HepG2 (cell line): ENCODE results near the gene PCDH10. TPM values are rescaled to one million over a fixed set of nuclear protein-coding genes. Genes with fewer than 3 reads are reported as not detected.

ENCODE experiments used
- ATAC-seq: fragments of 200-7000 bp; cut with Tn5 transposase; 3 replicates; pipeline ENCODE4 v1.9.1; 2020; ENCODE audit warnings: mild to moderate bottlenecking, moderate library complexity
- BruUV-seq: library from RNA; stranded (reverse); fragments of 400-500 nt; replicated peaks from 2 replicates; lab custom pipeline; 2021; lab: Mats Ljungman, UMichigan
- CTCF ChIA-PET: fragments of 300-600 bp; formaldehyde crosslinking; extraction: SDS; loops from one replicate; lab custom pipeline; 2021; ENCODE audit warnings: low total read pairs, inconsistent platforms, low intra/inter-chr PET ratio; lab: Yijun Ruan, JAX
- POLR2A ChIA-PET: fragments of 350-600 bp; sonication (Branson Sonifier 250); formaldehyde crosslinking; loops from one replicate; lab custom pipeline; 2020; ENCODE audit warnings: antibody characterized with exemption, inconsistent platforms; lab: Yijun Ruan, JAX
- DNase-seq: peaks from one replicate; pipeline ENCODE4 v3.0.0-alpha.2; 2015; ENCODE audit warnings: low spot score
- FAIRE-seq: peaks from 3 replicates; lab custom pipeline; 2011; peaks lifted over from hg19 to GRCh38; lab: Jason Lieb, UNC
- H2AFZ ChIP-seq: one replicate; pipeline ENCODE4 v1.6.1; 2011; ENCODE audit warnings: low read length, inconsistent platforms
- H3K27ac ChIP-seq: fragments of 300-600 bp; 3 replicates; pipeline ENCODE4 v1.8.0; 2011; ENCODE audit warnings: mixed run types, mild to moderate bottlenecking, mixed read lengths, low read length, inconsistent platforms; ENCODE audit not compliant: insufficient read depth; ENCODE audit errors: extremely low read length
- H3K27me3 ChIP-seq, 2 experiments: fragments of 200-600 bp in 1 of 2; 2 replicates in 1 of 2; 3 replicates in 1 of 2; pipeline versions ENCODE4 v1.6.0 to v1.8.0; 2011; ENCODE audit warnings: low read length in 2 of 2, mild to moderate bottlenecking in 2 of 2, moderate library complexity in 2 of 2, inconsistent platforms in 1 of 2; ENCODE audit not compliant: insufficient read depth in 2 of 2, control insufficient read depth in 1 of 2
- H3K36me3 ChIP-seq, 2 experiments: fragments of 200-600 bp in 1 of 2; replicated peaks in 1 of 2; 2 replicates in 1 of 2; 3 replicates in 1 of 2; pipeline versions ENCODE4 v1.5.1 to v1.8.0; 2011; ENCODE audit warnings: low read length in 2 of 2, inconsistent platforms in 1 of 2; ENCODE audit not compliant: insufficient read depth in 2 of 2, control insufficient read depth in 1 of 2
- H3K4me1 ChIP-seq: 2 replicates; pipeline ENCODE4 v1.5.1; 2012; ENCODE audit warnings: low read length, inconsistent platforms; ENCODE audit not compliant: insufficient read depth
- H3K4me2 ChIP-seq: 2 replicates; pipeline ENCODE4 v1.6.0; 2011; ENCODE audit warnings: low read depth, low read length, inconsistent platforms
- H3K4me3 ChIP-seq, 3 experiments: fragments of 200-600 bp in 1 of 3; sonication (generic), shearing (Covaris generic) in 1 of 3; replicated peaks in 1 of 3; 2 replicates each; pipeline ENCODE4 v1.5.1; 2011 to 2016; ENCODE audit warnings: low read length in 3 of 3, inconsistent platforms in 2 of 3, low read depth in 2 of 3, mild to moderate bottlenecking in 2 of 3, control low read depth in 1 of 3, mixed read lengths in 1 of 3; ENCODE audit not compliant: insufficient read depth in 1 of 3
- H3K79me2 ChIP-seq: one replicate; pipeline ENCODE4 v1.6.1; 2011; ENCODE audit warnings: low read length, inconsistent platforms; ENCODE audit not compliant: insufficient read depth
- H3K9ac ChIP-seq: 2 replicates; pipeline ENCODE4 v1.6.0; 2011; ENCODE audit warnings: mild to moderate bottlenecking, low read depth, low read length, inconsistent platforms; ENCODE audit not compliant: insufficient read depth
- H3K9me3 ChIP-seq: 2 replicates; pipeline ENCODE4 v1.5.1; 2012; ENCODE audit warnings: mild to moderate bottlenecking, low read length
- H4K20me1 ChIP-seq: 2 replicates; pipeline ENCODE4 v1.6.0; 2011; ENCODE audit warnings: inconsistent platforms, mild to moderate bottlenecking, low read length, moderate library complexity; ENCODE audit not compliant: insufficient read depth
- ARHGAP35 ChIP-seq: sonication (generic); formaldehyde crosslinking; IDR thresholded peaks from 2 replicates; pipeline ENCODE4 v1.9.0; 2022; ENCODE audit warnings: mild to moderate bottlenecking, inconsistent platforms, moderate library complexity, missing genetic modification reagents, borderline replicate concordance
- CHD2 ChIP-seq: IDR thresholded peaks from 2 replicates; pipeline ENCODE4 v1.6.1; 2011; ENCODE audit warnings: low read depth, low read length, improper control_type of control experiment
- FOXO1 ChIP-seq: sonication (generic); formaldehyde crosslinking; IDR thresholded peaks from 2 replicates; pipeline ENCODE4 v1.4.0; 2020; ENCODE audit warnings: missing genetic modification reagents
- KDM1A ChIP-seq: IDR thresholded peaks from 2 replicates; pipeline ENCODE4 v1.6.1; 2016; ENCODE audit warnings: missing compliant biosample characterization
- MTA3 ChIP-seq: sonication (generic); formaldehyde crosslinking; IDR thresholded peaks from 2 replicates; pipeline ENCODE4 v1.4.0; 2020; ENCODE audit warnings: missing genetic modification reagents
- ZNF136 ChIP-seq: sonication (generic); formaldehyde crosslinking; IDR thresholded peaks from 2 replicates; pipeline ENCODE4 v1.8.1; 2022; ENCODE audit warnings: low read depth, mild to moderate bottlenecking, moderate library complexity, missing genetic modification reagents
- ZNF569 ChIP-seq: sonication (generic); formaldehyde crosslinking; IDR thresholded peaks from 2 replicates; pipeline ENCODE4 v1.5.0; 2020; ENCODE audit warnings: mild to moderate bottlenecking, missing genetic modification reagents, moderate library complexity, borderline replicate concordance
- ZNF75D ChIP-seq: sonication (generic); formaldehyde crosslinking; IDR thresholded peaks from 2 replicates; pipeline ENCODE4 v1.8.1; 2023; ENCODE audit warnings: missing genetic modification reagents, mild to moderate bottlenecking, borderline replicate concordance
- ZNF768 ChIP-seq: sonication (generic); formaldehyde crosslinking; IDR thresholded peaks from 2 replicates; pipeline ENCODE4 v1.4.0; 2020; ENCODE audit warnings: missing genetic modification reagents
- ZSCAN30 ChIP-seq: sonication (generic); formaldehyde crosslinking; IDR thresholded peaks from 2 replicates; pipeline ENCODE4 v1.5.0; 2020; ENCODE audit warnings: mild to moderate bottlenecking, missing genetic modification reagents
- WGBS: methylation state at CpG from one replicate; pipeline ENCODE4 v1.1.6; 2017; ENCODE audit warnings: low lambda C conversion rate; 5-methylcytosine and 5-hydroxymethylcytosine counted together
- in situ Hi-C: cut with HindIII; loops from 2 replicates; pipeline ENCODE4 v1.10.0; 2017; ENCODE audit warnings: low pct_unique_long_range_greater_than_20kb; ENCODE audit not compliant: extremely low pct_ligation_motif_present
- intact Hi-C: fragments of 100-400 bp; cut with micrococcal nuclease; formaldehyde crosslinking; loops from one replicate; pipeline ENCODE4 v1.10.0; 2022; ENCODE audit not compliant: unreplicated experiment
- polyA plus RNA-seq, 8 experiments: library from polyadenylated mRNA; depleted of rRNA in 3 of 8; stranded (reverse) in 7 of 8; unstranded in 1 of 8; fragments of >200 nt; fragmentation: Illumina TruSeq in 4 of 8; extraction: Trizol in 4 of 8; gene quantifications; 2 replicates each; pipeline versions ENCODE4 v1.2.1 to v1.2.3, GENCODE V29; 2011 to 2016; ENCODE audit warnings: low read depth in 4 of 8, missing spikeins in 1 of 8, mixed read lengths in 1 of 8; ENCODE audit not compliant: insufficient read depth in 1 of 8
- total RNA-seq, 5 experiments: library from RNA; depleted of rRNA; stranded (reverse); fragments of >200 nt; fragmentation: Illumina TruSeq; extraction: Trizol; gene quantifications; 2 replicates each; pipeline ENCODE4 v1.2.3, GENCODE V29; 2016; ENCODE audit warnings: low read depth in 1 of 5
- TF ChIP-seq, protein P1 (sequence below): sonication (generic); formaldehyde crosslinking; IDR thresholded peaks from 2 replicates; pipeline ENCODE4 v1.4.0; 2020; ENCODE audit warnings: missing genetic modification reagents
- TF ChIP-seq, protein P2 (sequence below): sonication (generic); formaldehyde crosslinking; IDR thresholded peaks from 2 replicates; pipeline ENCODE4 v1.5.1; 2020; ENCODE audit warnings: missing genetic modification reagents, mild to moderate bottlenecking, borderline replicate concordance
- TF ChIP-seq, protein P3 (sequence below): sonication (generic); formaldehyde crosslinking; IDR thresholded peaks from 2 replicates; pipeline ENCODE4 v1.9.0; 2021; ENCODE audit warnings: missing genetic modification reagents, mild to moderate bottlenecking, borderline replicate concordance
- TF ChIP-seq, protein P4 (sequence below): sonication (generic); formaldehyde crosslinking; IDR thresholded peaks from 2 replicates; pipeline ENCODE4 v1.5.0; 2020; ENCODE audit warnings: missing genetic modification reagents

Gene PCDH10
- total and polyA plus RNA-seq, 2 of the 13 experiments (the other 11 are each of a cell fraction or from before 2014, with no cell fraction given), result not detected

DNA sequence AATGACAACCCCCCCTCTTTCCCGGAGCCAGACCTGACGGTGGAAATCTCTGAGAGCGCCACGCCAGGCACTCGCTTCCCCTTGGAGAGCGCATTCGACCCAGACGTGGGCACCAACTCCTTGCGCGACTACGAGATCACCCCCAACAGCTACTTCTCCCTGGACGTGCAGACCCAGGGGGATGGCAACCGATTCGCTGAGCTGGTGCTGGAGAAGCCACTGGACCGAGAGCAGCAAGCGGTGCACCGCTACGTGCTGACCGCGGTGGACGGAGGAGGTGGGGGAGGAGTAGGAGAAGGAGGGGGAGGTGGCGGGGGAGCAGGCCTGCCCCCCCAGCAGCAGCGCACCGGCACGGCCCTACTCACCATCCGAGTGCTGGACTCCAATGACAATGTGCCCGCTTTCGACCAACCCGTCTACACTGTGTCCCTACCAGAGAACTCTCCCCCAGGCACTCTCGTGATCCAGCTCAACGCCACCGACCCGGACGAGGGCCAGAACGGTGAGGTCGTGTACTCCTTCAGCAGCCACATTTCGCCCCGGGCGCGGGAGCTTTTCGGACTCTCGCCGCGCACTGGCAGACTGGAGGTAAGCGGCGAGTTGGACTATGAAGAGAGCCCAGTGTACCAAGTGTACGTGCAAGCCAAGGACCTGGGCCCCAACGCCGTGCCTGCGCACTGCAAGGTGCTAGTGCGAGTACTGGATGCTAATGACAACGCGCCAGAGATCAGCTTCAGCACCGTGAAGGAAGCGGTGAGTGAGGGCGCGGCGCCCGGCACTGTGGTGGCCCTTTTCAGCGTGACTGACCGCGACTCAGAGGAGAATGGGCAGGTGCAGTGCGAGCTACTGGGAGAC is 1.6 kb downstream of the PCDH10 start:
- Histone ChIP-seq H3K79me2 (no peaks in the 10 kb centered on the region), H3K27me3 (peaks cover 0 to 8% of the 10 kb centered on the region in 2 experiments; a peak in 2 of 5 replicates), H3K27ac (no peak overlapping the region), H3K9ac (no peak overlapping the region), H3K9me3 (no peaks in the 10 kb centered on the region), H4K20me1 (no peaks in the 10 kb centered on the region), H3K36me3 (no peaks in the 10 kb centered on the region), H2AFZ (no peak overlapping the region), H3K4me2 (no peak overlapping the region), H3K4me3 (no peak overlapping the region), H3K4me1 (no peaks in the 10 kb centered on the region)
- in situ Hi-C loops, result no loop called here
- ChIA-PET POLR2A (no interaction called here), CTCF (no interaction called here)
- FAIRE-seq (no peak), DNase-seq (no peak), ATAC-seq (no peak)
- 72% methylated on average over 37 of the region's 63 CpGs for WGBS
- BruUV-seq, result no TSS peak
- intact Hi-C loops, result loop anchor here (10.0 kb wide), 1 partner anchor 924 kb away; no protein-coding TSS in a partner anchor
- TF ChIP-seq, protein P1, sequence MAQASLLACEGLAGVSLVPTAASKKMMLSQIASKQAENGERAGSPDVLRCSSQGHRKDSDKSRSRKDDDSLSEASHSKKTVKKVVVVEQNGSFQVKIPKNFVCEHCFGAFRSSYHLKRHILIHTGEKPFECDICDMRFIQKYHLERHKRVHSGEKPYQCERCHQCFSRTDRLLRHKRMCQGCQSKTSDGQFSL (CRISPR knock-in tag), result no peak
- no peak for TF ChIP-seq ARHGAP35 (CRISPR knock-in tag)
- TF ChIP-seq, protein P2, sequence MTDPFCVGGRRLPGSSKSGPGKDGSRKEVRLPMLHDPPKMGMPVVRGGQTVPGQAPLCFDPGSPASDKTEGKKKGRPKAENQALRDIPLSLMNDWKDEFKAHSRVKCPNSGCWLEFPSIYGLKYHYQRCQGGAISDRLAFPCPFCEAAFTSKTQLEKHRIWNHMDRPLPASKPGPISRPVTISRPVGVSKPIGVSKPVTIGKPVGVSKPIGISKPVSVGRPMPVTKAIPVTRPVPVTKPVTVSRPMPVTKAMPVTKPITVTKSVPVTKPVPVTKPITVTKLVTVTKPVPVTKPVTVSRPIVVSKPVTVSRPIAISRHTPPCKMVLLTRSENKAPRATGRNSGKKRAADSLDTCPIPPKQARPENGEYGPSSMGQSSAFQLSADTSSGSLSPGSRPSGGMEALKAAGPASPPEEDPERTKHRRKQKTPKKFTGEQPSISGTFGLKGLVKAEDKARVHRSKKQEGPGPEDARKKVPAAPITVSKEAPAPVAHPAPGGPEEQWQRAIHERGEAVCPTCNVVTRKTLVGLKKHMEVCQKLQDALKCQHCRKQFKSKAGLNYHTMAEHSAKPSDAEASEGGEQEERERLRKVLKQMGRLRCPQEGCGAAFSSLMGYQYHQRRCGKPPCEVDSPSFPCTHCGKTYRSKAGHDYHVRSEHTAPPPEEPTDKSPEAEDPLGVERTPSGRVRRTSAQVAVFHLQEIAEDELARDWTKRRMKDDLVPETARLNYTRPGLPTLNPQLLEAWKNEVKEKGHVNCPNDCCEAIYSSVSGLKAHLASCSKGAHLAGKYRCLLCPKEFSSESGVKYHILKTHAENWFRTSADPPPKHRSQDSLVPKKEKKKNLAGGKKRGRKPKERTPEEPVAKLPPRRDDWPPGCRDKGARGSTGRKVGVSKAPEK, result no peak
- TF ChIP-seq ZNF75D (CRISPR knock-in tag), result no peak
- TF ChIP-seq CHD2, result no peak
- TF ChIP-seq MTA3 (CRISPR knock-in tag), result no peak
- TF ChIP-seq FOXO1 (CRISPR knock-in tag), result no peak
- TF ChIP-seq, protein P3, sequence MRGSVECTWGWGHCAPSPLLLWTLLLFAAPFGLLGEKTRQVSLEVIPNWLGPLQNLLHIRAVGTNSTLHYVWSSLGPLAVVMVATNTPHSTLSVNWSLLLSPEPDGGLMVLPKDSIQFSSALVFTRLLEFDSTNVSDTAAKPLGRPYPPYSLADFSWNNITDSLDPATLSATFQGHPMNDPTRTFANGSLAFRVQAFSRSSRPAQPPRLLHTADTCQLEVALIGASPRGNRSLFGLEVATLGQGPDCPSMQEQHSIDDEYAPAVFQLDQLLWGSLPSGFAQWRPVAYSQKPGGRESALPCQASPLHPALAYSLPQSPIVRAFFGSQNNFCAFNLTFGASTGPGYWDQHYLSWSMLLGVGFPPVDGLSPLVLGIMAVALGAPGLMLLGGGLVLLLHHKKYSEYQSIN (CRISPR knock-in tag), result no peak
- TF ChIP-seq ZNF569 (CRISPR knock-in tag), result no peak
- TF ChIP-seq ZSCAN30 (CRISPR knock-in tag), result no peak
- no peak for TF ChIP-seq ZNF136
- no peak for TF ChIP-seq KDM1A (CRISPR knock-in tag)
- TF ChIP-seq, protein P4, sequence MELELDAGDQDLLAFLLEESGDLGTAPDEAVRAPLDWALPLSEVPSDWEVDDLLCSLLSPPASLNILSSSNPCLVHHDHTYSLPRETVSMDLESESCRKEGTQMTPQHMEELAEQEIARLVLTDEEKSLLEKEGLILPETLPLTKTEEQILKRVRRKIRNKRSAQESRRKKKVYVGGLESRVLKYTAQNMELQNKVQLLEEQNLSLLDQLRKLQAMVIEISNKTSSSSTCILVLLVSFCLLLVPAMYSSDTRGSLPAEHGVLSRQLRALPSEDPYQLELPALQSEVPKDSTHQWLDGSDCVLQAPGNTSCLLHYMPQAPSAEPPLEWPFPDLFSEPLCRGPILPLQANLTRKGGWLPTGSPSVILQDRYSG, result no peak
- TF ChIP-seq ZNF768 (CRISPR knock-in tag), result no peak
